Limb (tissue), 2 donors: ENCODE data around the gene GJA5.
A peak's percentile ranks its signal among the peaks of the same experiment; 100 is the strongest.

Experiments
- DNase-seq, 2 donors: peaks; one replicate each; pipeline ENCODE4 v3.0.0-alpha.2; 2016; ENCODE audit errors: extremely low spot score in 2 of 2

The GJA5 gene

DNA sequence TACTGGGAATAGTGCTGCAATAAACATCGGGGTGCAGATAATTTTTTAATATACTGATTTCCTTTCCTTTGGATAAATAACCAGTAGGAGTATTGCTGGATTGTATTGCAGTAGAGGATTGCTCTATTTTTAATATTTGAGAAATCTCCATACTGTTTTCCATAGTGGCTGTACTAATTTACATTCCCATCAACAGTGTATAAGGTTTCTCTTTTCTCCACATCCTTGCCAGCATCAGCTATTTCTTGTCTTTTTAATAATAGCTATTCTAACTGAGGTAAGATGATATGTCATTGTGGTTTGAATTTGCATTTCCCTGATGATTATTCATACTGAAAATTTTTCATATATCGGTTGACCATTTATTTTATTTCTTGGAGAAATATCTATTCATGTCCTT is 31.1 kb downstream of the GJA5 start:
- DNase-seq: no peak

DNA sequence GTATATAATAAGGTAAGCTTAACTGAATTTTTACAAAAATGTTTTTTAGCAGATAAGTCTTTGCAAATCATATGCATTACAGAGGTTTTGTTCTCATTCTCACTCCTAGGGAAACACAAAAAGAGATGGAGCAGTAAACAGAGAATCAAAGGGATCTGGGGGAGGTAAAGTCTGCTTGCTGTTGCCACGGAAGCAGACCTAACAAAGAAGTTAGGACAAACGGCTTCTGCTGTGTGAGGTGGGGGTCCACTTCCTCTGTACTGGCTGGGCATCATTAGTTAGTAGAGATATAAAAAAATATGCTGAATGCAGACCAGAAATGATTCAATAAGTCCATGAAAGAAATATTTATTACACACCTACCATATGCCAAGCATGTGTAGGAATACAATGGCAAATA is 34.2 kb downstream of the GJA5 start:
- no peak for DNase-seq

DNA sequence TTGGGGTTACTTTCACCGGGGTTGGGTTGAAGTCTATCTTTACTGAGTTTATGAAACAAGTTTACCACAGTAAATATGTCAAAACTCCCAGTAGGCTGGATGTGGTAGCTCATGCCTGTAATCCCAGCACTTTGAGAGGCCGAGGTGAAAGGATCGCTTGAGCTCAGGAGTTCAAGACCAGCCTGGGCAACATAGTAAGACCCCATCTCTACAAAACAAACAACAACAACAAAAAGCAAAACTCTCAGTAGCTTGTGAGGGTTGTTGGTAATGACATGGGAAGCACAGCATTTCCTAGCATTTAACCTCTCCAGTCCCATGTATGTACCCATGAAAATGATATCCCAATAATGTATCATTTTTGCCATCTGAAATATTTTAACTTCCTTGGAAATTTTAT is 34.7 kb downstream of the GJA5 start:
- no peak for DNase-seq

DNA sequence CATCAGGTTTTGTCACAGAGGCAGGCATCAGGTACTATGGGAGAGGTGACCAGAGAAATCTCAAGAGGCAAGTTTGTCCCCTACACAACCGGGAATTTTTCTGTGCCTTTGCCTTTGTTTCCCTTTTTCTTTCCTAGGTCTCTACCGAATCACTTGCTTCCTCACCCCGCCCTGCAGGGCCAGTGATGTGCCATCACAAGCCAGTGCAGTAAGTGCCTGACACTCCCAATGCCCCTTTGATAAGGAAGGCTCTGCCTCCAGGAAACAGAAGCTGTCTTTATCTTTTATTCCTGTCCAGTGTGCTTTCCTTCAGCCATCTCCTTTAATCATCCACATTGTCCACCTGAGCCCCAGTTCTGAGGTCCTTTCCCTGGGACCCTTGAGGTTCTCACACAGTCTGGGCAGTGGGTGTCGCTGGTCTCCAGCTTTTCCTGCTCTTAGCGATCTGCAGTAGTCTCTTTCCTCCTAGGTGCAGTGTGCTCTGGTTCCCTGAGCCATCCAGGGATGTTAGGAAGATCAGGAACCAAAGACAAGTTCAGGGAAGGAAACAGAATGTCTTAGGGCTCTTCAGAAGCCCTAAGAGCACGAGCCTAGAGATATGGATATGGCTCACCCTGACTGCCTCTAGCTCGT is 36.6 kb downstream of the GJA5 start:
- DNase-seq: peak; percentile 13 to 51

DNA sequence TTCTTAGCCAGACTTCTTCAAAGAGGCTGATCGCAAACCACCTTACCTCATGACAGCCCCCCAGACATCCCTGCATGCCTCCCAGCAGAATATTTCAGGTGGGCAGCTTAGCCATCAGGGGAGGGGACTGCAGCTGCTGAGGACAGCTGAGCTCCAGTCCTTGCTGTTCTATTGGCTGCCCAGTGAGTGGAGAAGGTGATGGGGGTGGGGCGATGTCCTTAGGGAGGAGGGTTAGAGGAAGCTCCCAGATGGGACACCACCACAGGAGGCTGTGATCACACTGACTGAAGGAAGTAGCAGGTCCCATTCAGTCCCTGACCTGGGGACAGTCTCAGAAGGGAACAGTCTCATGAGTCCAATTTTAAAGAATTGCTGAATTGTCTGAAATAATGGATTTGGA is 38.3 kb downstream of the GJA5 start:
- no peak for DNase-seq

DNA sequence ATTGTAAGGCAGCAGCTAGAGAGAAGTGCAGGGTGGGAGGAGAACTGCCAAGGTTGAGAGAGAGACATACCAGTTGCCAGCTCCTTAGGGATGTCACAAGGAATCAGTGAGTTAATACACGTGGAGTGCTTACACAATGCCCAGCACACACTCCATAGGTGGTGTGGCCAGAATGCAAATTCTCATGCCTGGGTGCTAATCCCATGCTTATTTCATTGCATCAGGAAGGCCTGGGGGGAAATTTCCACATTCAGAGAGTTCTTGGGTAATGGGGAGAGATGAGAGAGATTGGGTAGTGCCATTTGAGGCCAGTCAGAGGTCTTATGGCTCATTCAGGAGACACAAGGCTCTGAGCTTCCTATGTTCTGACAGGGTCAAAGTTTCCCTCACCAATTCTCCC is 38.7 kb downstream of the GJA5 start:
- DNase-seq: no peak

DNA sequence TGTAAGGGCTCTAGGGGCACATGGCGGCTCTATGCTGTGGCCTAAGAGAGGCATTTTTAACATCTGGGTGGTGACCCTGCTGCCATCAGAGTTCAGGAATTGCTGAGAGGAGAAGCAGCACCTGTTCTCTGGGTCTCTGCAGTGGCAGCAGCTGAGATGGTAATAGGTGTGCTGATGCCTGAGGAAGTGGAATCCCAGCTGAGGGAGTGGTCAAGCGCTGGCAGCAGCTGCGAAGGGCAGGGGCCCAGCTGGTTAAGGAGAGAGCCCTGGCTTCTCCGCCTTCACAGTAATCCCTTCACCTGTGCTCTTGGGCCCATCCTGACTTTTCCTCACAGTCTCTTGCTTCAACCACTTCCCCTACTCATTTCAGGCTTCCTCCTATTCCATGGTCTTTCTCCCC is 39.8 kb downstream of the GJA5 start:
- DNase-seq: no peak

DNA sequence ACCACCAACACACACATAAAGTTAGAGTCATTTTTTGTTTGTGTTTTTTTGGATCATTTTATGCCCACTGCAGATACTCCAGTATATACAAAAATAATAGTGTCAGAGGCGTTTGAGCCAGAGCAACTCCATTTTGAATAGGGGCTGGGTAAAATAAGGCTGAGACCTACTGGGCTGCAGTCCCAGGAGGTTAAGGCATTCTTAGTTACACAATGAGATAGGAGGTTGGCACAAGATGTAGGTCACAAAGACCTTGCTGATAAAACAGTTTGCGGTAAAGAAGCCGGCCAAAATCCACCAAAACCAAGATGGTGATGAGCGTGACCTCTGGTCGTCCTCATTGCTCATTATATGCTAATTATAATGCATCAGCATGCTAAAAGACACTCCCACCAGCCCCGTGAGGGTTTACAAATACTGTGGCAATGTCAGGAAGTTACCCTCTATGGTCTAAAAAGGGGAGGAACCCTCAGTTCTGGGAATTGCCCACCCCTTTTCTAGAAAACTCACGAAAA is 40.6 kb downstream of the GJA5 start:
- no peak for DNase-seq

DNA sequence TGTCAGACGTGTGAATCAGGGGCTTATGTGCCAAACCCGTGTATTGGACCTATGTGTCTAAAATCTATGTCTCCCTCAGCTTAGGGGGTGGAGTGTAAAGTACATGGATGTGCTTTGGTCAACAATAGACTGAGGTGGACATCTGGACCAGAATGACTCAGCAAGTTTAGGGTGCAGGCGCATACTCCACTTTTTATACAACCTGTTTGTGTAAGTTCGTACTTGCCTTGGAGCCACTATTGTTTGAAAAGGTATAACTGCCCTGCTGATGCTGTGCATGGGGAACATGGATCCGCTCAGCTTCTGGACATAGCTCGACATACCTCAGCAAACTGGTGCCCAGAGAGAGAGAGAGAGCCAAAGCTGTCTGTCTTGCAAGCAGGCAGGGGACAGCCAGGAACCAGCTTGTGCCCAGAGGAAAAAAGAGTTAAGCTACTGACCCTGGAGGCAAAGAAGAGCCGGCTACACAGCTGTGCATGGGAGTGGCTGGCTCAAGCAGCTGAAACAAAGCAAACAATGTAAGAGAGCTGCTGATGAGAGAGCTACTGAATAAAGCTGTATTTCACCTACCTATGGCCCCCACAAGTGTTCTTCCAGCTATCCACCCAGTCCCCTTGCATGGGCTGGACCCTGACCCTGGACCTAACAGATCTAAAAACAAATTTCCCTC is 41.2 kb downstream of the GJA5 start:
- DNase-seq: no peak

DNA sequence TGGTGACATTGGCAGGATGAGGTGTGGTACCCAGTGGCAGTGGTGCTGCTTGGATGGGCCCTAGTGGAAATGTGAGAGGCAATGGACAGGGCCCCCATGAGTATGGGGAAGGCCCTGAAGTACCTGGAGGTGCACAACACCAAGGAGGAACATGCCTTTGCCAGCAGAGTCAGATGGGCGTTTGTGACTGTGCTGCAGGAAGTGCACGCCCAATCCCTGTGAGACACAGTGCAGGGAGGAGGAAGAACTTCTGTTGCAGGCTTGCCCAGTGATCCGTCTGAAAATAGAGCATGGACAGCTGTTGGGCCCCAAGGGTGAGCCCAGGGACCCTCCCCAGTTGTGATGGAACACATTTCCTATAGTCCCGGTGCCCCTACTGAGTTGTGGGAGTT is 42.7 kb downstream of the GJA5 start:
- no peak for DNase-seq

DNA sequence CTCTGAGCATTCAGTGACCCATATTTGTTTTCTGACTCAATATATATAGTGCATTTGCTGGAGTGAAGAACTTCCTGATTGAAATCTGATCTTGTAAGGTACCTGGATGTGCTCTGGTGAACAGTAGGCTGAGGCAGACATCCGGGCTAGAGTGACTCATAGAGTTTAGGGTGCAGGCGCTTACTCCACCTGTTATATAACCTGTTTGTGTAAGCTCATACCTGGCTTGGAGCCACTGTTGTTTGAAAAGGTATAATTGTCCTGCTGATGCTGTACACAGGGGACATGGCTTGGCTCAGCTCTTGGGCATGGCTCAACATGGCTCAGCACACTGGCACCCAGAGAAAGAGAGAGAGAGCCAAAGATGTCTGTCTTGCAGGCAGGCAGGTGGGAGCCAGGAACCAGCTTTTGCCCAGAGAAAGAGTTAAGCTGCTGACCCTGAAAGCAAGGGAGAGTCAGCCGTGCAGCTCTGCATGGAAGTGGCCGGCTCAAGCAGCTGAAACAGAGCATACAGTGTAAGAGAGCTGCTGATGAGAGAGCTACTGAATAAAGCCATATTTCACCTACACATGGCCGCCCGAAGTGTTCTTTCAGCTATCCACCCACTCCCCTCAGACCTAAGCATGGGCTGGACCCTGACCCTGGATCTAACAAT is 43.2 kb downstream of the GJA5 start:
- DNase-seq: no peak

DNA sequence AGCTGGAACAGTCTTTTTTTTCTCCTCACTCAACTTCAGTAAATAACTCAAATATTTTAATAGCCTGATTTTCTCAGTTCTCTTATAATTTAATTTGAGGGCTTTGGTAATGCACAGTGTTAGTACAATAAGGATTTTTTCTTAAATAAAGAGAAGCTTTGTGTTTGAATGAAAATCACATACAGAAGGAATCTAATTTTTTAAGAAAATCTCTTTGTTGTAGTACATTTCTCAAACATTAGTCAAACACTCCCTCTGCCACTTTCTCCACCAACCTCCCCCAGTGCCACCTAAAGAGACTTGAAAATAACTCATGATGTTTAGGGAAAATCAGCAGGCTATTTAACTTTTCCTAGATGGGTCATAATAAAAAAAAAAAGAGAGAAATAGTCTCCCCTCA is 47.8 kb downstream of the GJA5 start:
- no peak for DNase-seq
